HG03196 (cell line): ENCODE results near the gene OR51A4.
"Not testable (repeated sequence)": the region's sequence is repeated elsewhere in the genome, so short reads cannot be mapped to it uniquely, and the experiment has no call there.

Source experiments
- ATAC-seq: cut with Tn5 transposase; IDR thresholded peaks from one replicate; pipeline ENCODE4 v1.9.1; 2021; ENCODE audit not compliant: unreplicated experiment

The OR51A4 gene

GRCh38 chr11:4947505-4947904 lies at the start of gene OR51A4:
TSS of gene OR51A4 (minus strand) at chr11:4947605. CDS start at chr11:4947100, 505 bp downstream.
- no peak for ATAC-seq

- no peak for ATAC-seq
These were observed 47.1 kb upstream of the OR51A4 start, which contains the start of gene OR51L1 for GRCh38 chr11:4994551-4994950. TSS of gene OR51L1 (plus strand) at chr11:4994851. CDS start at chr11:4998983, 4,132 bp downstream.

DNA sequence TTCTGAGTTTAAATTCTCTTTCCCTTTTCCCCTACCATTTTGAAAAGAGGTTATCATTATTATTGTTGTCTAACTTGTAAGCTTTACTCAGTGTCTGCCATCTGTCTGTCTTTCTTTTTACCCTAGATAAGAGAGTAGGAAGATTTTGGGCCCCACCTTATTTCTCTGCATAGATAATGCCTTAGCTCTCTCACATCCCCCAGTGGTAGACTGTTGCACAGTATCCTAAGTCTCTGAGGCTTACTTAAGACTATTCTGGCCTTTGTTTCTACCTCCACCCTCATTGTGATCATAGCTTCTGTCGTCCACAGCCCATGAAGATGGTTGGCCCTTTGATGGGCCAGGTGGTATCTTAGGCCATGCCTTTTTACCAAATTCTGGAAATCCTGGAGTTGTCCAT lies 43.7 kb upstream of the OR51A4 start:
- ATAC-seq: no peak

GRCh38 chr11:4983841-4984240 lies 36.4 kb upstream of the OR51A4 start:
- no peak for ATAC-seq

- ATAC-seq: no peak
These were observed 35.3 kb upstream of the OR51A4 start for GRCh38 chr11:4982678-4983077.

GRCh38 chr11:4979036-4979435 lies 31.6 kb upstream of the OR51A4 start:
- ATAC-seq: no peak

DNA sequence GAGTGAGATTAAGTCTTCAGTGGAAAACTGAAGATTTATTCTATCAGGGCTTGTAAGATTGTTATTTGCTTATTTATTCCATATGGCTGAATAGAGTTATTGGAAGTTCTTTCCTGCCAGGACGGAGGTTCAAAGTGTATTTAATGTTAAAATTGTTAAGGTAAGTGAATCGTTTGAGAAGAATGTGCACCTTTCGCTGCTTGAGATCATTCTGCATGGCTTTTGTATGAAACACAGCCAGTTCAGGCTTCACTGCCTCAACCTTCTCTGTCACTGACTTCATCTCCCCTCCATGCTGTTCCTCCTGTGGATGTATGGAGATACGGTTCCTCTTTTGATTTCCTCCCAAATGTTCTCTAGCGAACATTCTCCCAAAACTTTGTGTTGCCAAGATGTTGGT lies 28.0 kb upstream of the OR51A4 start:
- no peak for ATAC-seq

DNA sequence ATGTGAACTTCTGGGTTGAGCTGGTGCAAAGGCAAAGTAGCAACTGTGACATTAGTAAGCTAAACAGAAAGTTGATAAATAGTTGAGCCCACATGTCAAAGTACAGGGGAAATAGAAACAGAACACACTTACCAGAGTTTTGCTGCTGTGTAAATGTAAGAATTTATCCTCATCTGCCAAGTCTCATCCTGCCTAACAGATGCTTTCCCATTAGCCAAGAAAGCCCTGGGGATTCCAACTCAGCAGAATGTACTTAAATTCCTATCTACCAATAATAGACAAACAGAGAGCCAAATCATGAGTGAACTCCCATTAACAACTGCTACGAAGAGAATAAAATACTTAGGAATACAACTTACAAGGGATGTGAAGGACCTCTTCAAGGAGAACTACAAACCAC lies 15.4 kb upstream of the OR51A4 start:
- no peak for ATAC-seq

DNA sequence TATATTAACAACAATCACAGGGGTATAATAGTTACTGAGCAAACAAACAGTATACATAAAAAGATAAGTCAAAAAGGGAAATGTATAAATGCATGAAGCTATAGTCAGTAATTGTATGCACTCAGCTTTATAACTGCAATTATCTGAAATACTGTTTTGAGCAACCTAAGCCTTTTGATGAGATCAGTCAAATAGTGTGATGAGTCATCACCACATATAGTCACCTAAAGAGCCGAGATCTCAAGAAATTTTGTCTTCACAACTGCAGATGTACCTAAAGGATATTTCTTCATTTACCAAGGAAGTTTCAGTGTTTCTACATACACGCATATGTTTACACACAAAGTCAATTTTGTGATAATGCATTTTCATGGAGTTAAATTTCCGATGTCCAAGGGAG lies 13.5 kb upstream of the OR51A4 start:
- no peak for ATAC-seq

DNA sequence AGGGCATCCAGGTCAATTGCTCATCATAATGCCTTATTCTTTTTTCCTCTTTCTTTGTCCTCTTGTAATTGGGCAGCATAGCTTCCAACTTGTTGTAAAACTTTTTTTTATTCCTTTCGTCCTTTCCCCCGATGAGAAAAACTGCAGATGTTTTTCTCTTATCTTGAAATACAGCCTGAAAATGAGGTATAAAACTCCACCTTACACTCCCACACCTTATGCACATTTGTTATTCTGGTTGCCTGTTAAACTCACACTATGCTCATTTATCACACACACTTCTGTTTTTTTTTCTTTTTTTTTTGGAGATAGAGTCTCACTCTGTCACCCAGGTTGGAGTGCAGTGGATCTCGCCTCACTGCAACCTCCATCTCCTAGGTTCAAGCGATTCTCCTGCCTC lies 10.0 kb upstream of the OR51A4 start:
- no peak for ATAC-seq

GRCh38 chr11:4955613-4956012 lies 8.2 kb upstream of the OR51A4 start, which contains the start of gene OR51A2:
TSS of gene OR51A2 (minus strand) at chr11:4955713. CDS start at chr11:4955713, 0 bp downstream.
- ATAC-seq: not testable (repeated sequence)

DNA sequence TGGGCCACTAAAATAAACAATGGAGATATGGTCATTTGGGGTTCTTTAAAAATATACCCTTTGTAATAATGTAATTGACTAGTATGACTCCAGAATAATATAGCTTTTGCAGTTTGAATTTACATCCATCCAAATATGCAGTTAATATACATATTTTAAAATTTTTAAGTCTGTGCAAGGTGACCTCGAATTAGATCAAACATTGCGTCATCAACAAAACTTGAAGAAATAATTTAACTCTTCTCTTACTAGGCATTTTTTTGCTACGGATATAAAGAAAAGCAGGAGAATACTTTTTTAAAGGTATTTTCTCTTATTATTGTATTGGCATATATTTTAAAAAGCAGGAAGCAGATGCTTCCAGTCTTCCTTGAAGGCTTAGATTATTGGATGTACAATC lies 10.7 kb downstream of the OR51A4 start:
- ATAC-seq: no peak

DNA sequence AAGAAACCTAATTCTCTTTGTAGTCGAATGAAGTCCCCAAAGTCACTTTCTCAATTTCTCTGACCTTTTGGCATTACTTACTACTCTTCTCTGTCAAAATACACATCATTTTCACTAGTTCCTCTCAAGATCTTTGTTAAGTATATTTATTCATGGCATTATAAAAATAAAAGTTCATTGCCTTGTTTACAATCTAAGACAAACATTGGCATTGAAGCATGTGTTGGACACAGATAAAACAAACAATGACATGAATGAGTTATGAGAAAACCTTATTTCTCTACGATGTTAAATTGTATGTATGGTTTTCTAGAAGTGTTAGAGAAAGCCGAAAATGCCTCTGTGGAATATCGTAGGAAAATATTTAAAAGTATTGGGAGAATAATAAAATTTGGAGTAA lies 14.7 kb downstream of the OR51A4 start:
- no peak for ATAC-seq

DNA sequence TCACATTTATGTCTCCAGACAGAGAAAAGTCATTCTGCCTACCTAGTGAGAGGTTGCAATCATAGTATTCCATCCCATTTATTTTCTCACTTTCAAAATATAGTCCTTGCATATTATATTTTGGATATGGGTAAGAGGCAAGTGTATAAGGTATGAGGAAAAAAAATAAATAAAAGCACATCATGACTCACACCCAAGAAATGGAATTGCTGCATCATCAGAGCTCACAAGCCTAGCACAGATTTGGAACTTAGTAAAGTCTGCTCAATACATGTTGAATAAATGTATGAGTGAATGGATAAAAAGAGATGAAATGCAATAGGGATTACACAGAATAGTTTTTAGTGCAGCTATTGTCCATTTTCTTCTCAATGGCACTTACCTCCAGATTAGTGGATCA lies 20.8 kb downstream of the OR51A4 start:
- ATAC-seq: no peak

DNA sequence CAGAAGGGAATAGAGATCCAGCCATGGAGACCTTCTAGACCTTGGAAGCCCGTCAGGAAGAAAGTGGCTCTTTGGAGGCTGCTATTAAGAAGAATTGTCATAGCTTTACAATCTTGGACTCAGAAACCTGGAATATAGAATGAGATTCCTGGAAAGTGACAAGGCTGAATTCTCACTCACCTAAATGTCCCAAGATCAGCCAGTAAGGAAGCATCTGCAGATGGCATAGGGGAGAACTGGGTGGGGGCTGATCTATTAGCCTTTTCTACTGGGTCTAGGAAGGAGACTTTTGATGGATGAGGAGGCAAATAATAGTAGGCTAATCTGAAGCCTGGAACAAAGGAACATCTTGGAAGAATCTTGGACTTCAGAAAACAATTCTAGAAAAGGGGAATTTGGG lies 23.2 kb downstream of the OR51A4 start, which contains the start of gene OR51G1:
OR51G1 (minus strand) TSS at position 101 of the 400 bp plus-strand sequence; CDS start at position 101, 0 bp downstream.
- ATAC-seq: no peak

- no peak for ATAC-seq
These were observed 25.1 kb downstream of the OR51A4 start for GRCh38 chr11:4922304-4922703.

DNA sequence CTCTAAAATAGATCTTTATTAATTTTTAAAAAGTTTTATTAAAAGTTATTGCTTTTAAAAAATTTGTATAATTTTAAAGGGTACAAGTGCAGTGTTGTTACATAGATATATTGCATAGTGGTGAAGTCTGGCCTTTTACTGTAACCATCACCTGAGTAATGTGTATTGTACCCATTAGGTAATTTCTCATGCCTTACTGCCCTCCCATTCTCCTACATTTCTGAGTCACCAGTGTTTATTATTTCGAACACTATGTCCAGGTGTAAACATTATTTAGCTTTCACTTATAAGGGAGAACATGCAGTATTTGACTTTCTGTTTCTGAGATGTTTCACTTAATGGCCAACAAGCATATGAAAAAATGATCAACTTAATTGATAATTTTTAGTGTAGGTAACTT lies 25.6 kb downstream of the OR51A4 start:
- no peak for ATAC-seq

GRCh38 chr11:4919250-4919649 lies 28.2 kb downstream of the OR51A4 start, which contains the start of gene OR51G2:
TSS of gene OR51G2 (minus strand) at chr11:4919350. CDS start at chr11:4915663, 3,687 bp downstream.
- ATAC-seq: no peak

DNA sequence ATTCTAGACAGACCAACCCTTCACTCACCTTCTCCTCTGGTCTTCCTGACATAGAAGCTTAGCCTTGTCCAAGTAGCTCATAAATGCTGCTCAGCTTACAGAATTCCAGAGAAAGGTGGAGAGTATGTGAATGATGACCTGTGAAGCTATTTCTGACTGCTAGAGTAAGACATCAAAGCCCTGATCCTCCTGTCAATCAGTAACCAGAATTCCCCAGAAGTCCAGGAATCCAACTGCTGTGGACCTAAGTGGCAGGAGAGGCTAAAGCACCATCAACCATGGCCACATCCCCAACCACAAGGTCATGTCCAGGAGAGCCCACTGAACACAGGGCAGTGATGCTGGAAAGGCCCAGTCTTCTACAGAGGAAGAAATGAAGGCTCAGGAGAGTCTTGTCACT lies 30.8 kb downstream of the OR51A4 start:
- ATAC-seq: no peak

GRCh38 chr11:4903484-4903883 lies 43.9 kb downstream of the OR51A4 start, which contains the start of gene OR51A7:
TSS of gene OR51A7 (plus strand) at chr11:4903783. CDS start at chr11:4907370, 3,587 bp downstream.
- no peak for ATAC-seq
